ENCODE data around the gene CLDN5.

CLDN5 gene

DNA sequence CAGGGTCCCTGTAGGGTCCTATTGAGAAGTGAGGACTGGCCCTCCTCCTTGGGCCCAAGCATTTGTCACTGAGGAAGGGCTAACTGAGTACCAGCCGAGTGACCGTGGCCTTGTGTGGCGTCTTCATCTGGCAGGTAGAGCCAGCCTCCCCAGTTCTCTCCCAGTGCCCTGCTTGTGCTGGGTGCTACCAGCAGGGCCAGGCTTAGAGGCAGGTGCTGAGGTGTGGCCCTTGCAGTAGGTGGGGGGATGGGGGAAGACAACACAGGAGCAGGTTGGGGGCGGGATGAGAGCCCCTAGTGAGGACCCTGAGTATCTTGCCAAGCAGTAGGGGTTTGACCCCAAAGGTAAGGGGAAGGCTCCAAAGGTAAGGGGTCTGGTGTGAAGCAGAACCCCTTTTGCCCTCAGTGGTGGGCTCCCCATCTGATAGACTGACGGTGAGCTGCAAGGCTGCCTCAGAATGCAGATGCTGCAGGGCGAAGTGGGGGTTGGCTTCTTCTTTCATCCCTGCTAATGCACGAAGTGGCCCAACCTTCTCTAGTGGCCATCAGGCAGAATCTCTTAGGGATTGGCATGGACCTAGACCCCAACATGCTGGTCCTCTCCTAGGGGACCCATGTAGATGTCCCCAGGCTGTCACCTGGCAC, 24.9 kb downstream of the CLDN5 start:
- Histone ChIP-seq H3K9ac (ENCODE audit: low read depth, low read length) (no peak overlapping the region), H3K27me3 (ENCODE audit: insufficient read depth, low read length) (no peaks in the 10 kb centered on the region), H3K4me3 (ENCODE audit: low read length) (no peak overlapping the region), H3K27ac (ENCODE audit: low read depth, low read length) (no peak overlapping the region), H3K36me3 (ENCODE audit: insufficient read depth, low read length) (peaks cover 59% of the 10 kb centered on the region), H3K9me3 (ENCODE audit: insufficient read depth, low read depth, low read length) (no peaks in the 10 kb centered on the region), H3K4me1 (ENCODE audit: insufficient read depth, low read length) (no peaks in the 10 kb centered on the region)
- 95% methylated on average over 7 of the region's 7 CpGs for WGBS

DNA sequence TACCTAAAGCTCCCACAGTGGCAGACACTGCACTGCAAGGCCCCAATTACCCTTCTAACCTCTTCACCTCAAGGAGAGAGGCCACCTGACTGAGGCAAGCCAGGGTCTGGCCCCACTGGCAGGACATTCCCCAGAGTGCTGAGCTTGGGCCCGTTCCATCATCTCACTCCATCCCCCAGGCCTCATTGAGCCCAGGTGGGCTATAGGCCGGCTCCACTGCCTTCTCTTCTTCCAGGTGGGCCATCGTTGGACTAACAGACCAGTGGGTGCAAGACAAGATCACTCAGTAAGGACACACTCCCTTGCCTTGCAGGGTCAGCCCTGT, 25.4 kb downstream of the CLDN5 start:
- H3K27me3 ChIP-seq (ENCODE audit: insufficient read depth, low read length) = no peaks in the 10 kb centered on the region
- H3K9ac ChIP-seq (ENCODE audit: low read depth, low read length) = no peak overlapping the region
- H3K36me3 ChIP-seq (ENCODE audit: insufficient read depth, low read length) = peaks cover 65% of the 10 kb centered on the region
- H3K4me3 ChIP-seq (ENCODE audit: low read length) = no peak overlapping the region
- H3K4me1 ChIP-seq (ENCODE audit: insufficient read depth, low read length) = no peaks in the 10 kb centered on the region
- no peak overlapping the region for H3K27ac ChIP-seq (ENCODE audit: low read depth, low read length)
- no peaks in the 10 kb centered on the region for H3K9me3 ChIP-seq (ENCODE audit: insufficient read depth, low read depth, low read length)
- WGBS = 95% methylated on average over 3 of the region's 3 CpGs

DNA sequence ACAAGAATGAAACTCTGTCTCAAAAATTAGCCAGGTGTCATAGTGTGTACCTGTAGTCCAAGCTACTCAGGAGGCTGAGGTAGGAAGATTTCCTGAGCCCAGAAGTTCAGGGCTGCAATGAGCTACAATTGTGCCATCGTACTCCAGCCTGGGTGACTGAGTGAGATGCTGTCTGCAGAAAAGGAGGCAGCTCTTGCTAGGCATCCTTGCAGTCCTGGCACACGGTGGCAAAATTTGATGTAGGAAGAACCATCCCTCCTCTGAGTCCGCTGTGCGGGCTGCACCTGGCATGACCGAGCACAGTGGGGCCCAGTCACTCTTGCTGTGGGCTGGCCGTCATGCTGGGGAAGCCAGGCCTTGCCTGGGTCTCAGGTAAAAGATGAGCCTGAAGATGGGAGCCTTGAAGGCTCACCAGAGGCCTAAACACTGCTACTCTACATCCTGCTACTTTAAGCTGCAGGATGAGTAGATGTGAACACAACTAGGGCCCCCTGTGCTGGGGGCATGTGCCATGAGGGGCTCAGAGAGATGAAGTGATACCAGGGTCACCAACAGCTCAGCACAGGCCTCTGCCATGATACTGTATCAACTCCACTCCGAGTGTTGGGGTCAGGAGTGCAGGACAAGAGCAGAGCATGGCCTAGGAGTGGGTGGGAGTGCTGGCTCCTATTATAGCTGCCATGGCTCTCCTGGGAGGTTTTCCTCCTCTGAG, 25.9 kb downstream of the CLDN5 start:
- no peaks in the 10 kb centered on the region for H3K4me1 ChIP-seq (ENCODE audit: insufficient read depth, low read length)
- H3K4me3 ChIP-seq (ENCODE audit: low read length) = no peak overlapping the region
- WGBS = 95% methylated on average over 7 of the region's 7 CpGs
- H3K27ac ChIP-seq (ENCODE audit: low read depth, low read length) = no peak overlapping the region
- H3K27me3 ChIP-seq (ENCODE audit: insufficient read depth, low read length) = no peaks in the 10 kb centered on the region
- H3K9ac ChIP-seq (ENCODE audit: low read depth, low read length) = no peak overlapping the region
- H3K9me3 ChIP-seq (ENCODE audit: insufficient read depth, low read depth, low read length) = no peaks in the 10 kb centered on the region
- H3K36me3 ChIP-seq (ENCODE audit: insufficient read depth, low read length) = peaks cover 69% of the 10 kb centered on the region

DNA sequence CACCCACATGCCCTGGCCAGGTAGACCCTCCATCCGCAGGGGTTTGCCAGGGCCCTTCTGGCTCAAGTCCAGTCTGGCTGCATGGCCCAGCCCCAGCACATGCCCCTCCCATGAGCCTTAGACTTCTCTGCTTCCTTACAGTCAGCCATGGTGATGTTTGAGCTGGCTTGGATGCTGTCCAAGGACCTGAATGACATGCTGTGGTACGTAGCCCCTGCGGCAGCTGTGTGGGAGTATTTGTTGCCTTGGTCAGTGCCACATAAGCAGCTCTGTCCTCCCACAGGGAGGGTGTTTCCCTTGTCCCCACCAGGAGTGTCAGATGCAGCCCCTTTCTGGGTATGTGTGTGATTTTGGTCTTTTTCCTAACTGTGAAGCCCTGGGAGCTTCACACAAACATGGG, 27.0 kb downstream of the CLDN5 start:
- Histone ChIP-seq H3K27ac (ENCODE audit: low read depth, low read length) (no peak overlapping the region), H3K36me3 (ENCODE audit: insufficient read depth, low read length) (peaks cover 77% of the 10 kb centered on the region), H3K4me3 (ENCODE audit: low read length) (no peak overlapping the region), H3K4me1 (ENCODE audit: insufficient read depth, low read length) (no peaks in the 10 kb centered on the region), H3K9me3 (ENCODE audit: insufficient read depth, low read depth, low read length) (no peaks in the 10 kb centered on the region), H3K9ac (ENCODE audit: low read depth, low read length) (no peak overlapping the region), H3K27me3 (ENCODE audit: insufficient read depth, low read length) (no peaks in the 10 kb centered on the region)
- WGBS = 96% methylated on average over 3 of the region's 3 CpGs

DNA sequence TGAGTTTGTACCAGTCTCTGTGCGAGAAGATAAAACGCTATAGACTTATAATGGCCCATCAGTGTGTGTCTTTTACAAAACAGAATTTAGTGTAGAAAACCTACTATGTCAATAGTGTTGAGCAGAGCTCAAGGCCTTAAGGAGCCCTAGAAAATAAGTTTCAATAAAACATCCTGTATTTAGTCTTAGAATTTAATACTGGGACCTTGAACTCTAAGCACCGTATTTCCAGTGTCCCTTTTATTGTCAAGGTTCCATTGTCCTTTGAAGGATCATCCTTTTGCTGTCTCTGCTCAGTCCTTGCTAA, 27.9 kb downstream of the CLDN5 start:
- Histone ChIP-seq H3K9ac (ENCODE audit: low read depth, low read length) (no peak overlapping the region), H3K4me3 (ENCODE audit: low read length) (no peak overlapping the region), H3K4me1 (ENCODE audit: insufficient read depth, low read length) (no peaks in the 10 kb centered on the region), H3K27ac (ENCODE audit: low read depth, low read length) (no peak overlapping the region), H3K36me3 (ENCODE audit: insufficient read depth, low read length) (peaks cover 77% of the 10 kb centered on the region), H3K27me3 (ENCODE audit: insufficient read depth, low read length) (no peaks in the 10 kb centered on the region), H3K9me3 (ENCODE audit: insufficient read depth, low read depth, low read length) (no peaks in the 10 kb centered on the region)
- 100% methylated on average over 3 of the region's 3 CpGs for WGBS

DNA sequence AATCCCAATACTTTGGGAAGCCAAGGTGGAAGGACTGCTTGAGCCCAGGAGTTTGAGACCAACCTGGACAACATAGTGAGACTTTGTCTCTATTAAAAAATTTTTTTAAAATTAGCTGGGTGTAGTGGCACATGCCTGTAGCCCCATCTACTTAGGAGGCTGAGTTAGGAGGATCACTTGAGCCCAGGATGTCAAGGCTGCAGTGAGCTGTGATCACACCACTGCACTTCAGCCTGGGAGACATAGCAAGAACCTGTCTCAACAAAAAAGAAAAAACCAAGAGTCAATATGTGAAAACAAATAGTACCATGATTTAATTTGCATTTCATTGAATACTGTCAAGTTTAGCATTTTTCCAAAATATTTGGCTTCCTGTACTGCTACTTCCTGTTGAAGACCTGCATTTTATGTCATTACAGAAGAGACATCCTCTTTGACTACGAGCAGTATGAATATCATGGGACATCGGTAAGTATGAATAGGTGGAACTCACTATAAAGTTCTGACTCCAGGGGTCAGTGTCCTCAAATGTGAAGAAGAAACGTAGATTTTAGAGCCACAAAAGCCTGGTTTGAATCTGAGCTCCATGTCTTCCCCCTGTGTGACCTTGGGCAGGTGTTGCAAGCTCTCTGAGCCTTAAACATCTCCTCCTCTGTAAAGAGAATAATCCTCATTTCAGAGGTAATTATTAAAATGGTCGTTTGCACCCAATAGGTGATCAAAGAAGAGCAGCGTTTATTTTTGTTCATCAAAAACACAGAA, 28.5 kb downstream of the CLDN5 start:
- no peaks in the 10 kb centered on the region for H3K9me3 ChIP-seq (ENCODE audit: insufficient read depth, low read depth, low read length)
- no peak overlapping the region for H3K4me3 ChIP-seq (ENCODE audit: low read length)
- H3K27ac ChIP-seq (ENCODE audit: low read depth, low read length) = no peak overlapping the region
- no peaks in the 10 kb centered on the region for H3K27me3 ChIP-seq (ENCODE audit: insufficient read depth, low read length)
- 93% methylated on average over 5 of the region's 5 CpGs for WGBS
- H3K36me3 ChIP-seq (ENCODE audit: insufficient read depth, low read length) = peaks cover 81% of the 10 kb centered on the region
- H3K4me1 ChIP-seq (ENCODE audit: insufficient read depth, low read length) = no peaks in the 10 kb centered on the region
- no peak overlapping the region for H3K9ac ChIP-seq (ENCODE audit: low read depth, low read length)

DNA sequence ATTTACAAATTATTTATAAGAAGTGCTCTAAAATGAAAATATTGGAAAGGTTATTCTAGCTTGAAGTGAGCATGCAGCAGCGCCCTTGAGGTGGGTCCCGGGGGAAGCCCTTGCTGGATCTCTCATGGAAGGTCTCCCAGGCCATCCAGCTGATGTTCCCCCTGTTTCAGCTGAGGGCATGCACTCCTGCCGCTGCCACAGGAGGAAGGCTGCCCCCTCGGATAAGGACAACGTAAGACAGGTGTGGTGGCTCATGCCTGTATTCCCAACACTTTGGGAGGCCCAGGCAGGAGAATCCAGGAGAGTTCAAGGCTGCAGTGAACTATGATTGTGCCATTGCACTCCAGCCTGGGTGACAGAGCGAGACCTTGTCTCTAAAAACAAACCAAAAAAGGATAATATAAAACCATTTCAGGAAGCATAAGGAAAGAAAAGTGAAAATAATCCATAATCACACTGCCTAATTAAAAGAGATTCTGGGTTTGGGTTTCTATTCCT, 29.5 kb downstream of the CLDN5 start:
- Histone ChIP-seq H3K27ac (ENCODE audit: low read depth, low read length) (no peak overlapping the region), H3K9me3 (ENCODE audit: insufficient read depth, low read depth, low read length) (no peaks in the 10 kb centered on the region), H3K27me3 (ENCODE audit: insufficient read depth, low read length) (no peaks in the 10 kb centered on the region), H3K36me3 (ENCODE audit: insufficient read depth, low read length) (peaks cover 79% of the 10 kb centered on the region), H3K4me3 (ENCODE audit: low read length) (no peak overlapping the region), H3K4me1 (ENCODE audit: insufficient read depth, low read length) (no peaks in the 10 kb centered on the region), H3K9ac (ENCODE audit: low read depth, low read length) (no peak overlapping the region)
- WGBS = 97% methylated on average over 5 of the region's 6 CpGs

DNA sequence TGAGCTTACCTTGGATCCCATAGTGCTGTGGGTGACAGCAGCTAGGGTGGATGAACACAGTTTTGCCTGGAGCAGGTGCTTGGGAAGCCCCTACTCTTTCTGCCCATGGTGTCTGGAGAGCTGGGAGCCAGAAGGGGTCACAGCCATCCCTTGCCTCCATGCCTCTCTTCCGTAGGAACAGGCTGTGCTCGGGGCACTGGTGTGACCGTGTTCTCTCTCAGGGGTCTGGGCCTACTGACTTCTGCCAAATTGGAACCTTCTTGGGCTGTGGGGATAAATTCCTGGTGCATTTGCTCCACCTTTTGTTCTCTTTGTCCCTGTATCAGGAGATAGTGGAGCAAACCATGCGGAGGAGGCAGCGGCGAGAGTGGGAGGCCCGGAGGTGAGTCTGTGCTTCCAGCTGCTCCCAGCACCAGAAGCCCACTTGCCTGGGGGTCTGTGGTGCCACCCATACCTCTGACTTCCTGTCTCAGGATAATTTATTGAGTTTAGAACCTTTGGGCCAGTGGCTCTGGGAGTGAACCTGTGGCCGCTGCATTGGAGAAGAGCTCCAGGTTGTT, 30.1 kb downstream of the CLDN5 start:
- WGBS = 95% methylated on average over 8 of the region's 8 CpGs
- Histone ChIP-seq H3K27me3 (ENCODE audit: insufficient read depth, low read length) (no peaks in the 10 kb centered on the region), H3K36me3 (ENCODE audit: insufficient read depth, low read length) (peaks cover 80% of the 10 kb centered on the region), H3K27ac (ENCODE audit: low read depth, low read length) (no peak overlapping the region), H3K9me3 (ENCODE audit: insufficient read depth, low read depth, low read length) (no peaks in the 10 kb centered on the region), H3K4me3 (ENCODE audit: low read length) (no peak overlapping the region), H3K4me1 (ENCODE audit: insufficient read depth, low read length) (no peaks in the 10 kb centered on the region), H3K9ac (ENCODE audit: low read depth, low read length) (no peak overlapping the region)

DNA sequence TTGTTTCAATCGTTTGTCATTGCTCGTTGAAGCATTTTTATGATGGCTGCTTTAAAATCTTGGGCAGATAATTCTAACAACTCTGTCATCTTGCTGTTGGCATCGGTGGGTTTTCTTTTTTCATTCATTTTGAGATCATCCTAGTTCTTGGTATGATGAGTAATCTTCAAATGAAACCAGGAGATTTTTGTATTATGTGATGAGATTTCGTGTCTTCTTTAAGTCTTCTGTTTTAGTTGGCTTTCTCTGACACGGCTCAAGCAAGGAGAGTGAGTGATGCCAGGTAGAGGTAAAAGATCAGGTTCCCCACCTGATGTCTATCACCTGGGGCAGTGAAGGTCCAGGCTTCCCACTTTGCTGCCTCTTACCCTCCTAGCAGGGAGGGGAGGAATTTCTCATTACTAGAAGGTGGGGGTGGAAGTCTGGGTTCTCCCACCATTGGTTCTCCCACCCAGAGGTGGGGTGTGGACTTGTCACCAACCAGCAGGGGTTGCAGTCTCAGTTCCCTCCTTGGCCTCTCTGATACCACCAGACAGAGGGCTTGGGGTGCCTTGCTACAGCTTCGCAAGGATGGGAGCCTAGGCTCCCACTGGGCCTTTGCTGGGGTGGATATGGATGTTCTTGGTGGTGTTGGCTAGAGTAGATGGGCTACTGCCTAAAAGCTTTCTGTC, 31.6 kb downstream of the CLDN5 start:
- 95% methylated on average over 6 of the region's 6 CpGs for WGBS
- Histone ChIP-seq H3K9ac (ENCODE audit: low read depth, low read length) (no peak overlapping the region), H3K36me3 (ENCODE audit: insufficient read depth, low read length) (peaks cover 82% of the 10 kb centered on the region)

DNA sequence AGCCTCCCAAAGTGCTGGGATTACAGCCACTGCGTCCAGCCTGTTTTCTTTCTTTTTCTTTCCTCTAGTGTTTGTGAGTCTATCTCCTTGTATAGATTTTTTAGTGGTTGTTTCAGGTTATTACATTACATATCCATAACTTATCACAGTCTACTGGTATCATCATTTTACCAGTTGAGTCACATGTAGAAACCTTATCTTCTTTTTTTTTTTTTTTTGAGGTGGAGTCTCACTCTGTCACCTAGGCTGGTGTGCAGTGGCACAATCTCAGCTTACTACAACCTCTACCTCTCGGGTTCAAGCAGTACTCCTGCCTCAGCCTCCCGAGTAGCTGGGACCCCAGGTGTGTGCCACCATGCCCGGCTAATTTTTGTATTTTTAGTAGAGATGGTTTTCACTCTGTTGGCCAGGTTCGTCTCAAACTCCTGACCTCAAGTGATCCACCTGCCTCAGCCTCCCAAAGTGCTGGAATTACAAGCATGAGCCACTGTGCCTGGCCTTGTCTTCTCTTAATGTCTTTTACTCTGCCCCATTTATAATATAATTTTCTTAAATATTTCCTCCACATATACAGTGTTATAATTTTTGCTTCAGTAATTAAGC, 33.5 kb downstream of the CLDN5 start:
- H3K27me3 ChIP-seq (ENCODE audit: insufficient read depth, low read length) = no peaks in the 10 kb centered on the region
- H3K9me3 ChIP-seq (ENCODE audit: insufficient read depth, low read depth, low read length) = no peaks in the 10 kb centered on the region
- H3K4me3 ChIP-seq (ENCODE audit: low read length) = no peak overlapping the region
- no peaks in the 10 kb centered on the region for H3K4me1 ChIP-seq (ENCODE audit: insufficient read depth, low read length)
- no peak overlapping the region for H3K27ac ChIP-seq (ENCODE audit: low read depth, low read length)
- H3K36me3 ChIP-seq (ENCODE audit: insufficient read depth, low read length) = peaks cover 76% of the 10 kb centered on the region
- no peak overlapping the region for H3K9ac ChIP-seq (ENCODE audit: low read depth, low read length)
- 95% methylated on average over 5 of the region's 5 CpGs for WGBS

More for the DNA sequence above, 31.6 kb downstream of the CLDN5 start:
- no peaks in the 10 kb centered on the region for H3K27me3 ChIP-seq (ENCODE audit: insufficient read depth, low read length)
- H3K9me3 ChIP-seq (ENCODE audit: insufficient read depth, low read depth, low read length) = no peaks in the 10 kb centered on the region
- no peak overlapping the region for H3K27ac ChIP-seq (ENCODE audit: low read depth, low read length)
- no peak overlapping the region for H3K4me3 ChIP-seq (ENCODE audit: low read length)
- H3K4me1 ChIP-seq (ENCODE audit: insufficient read depth, low read length) = no peaks in the 10 kb centered on the region

All from HUES64 (cell line).